H9 (cell line): ENCODE measurements around the gene PHKG2. TPM values are rescaled to one million over a fixed set of nuclear protein-coding genes. Genes with fewer than 3 reads are reported as not detected.

Experiments used
- DNase-seq: peaks from one replicate; pipeline ENCODE4 v3.0.0-alpha.2; 2017
- H2AFZ ChIP-seq: one replicate; pipeline ENCODE4 v1.6.1; 2013; ENCODE audit warnings: mild to moderate bottlenecking, low read length, control low read depth, moderate library complexity
- H2AK5ac ChIP-seq: 2 replicates; pipeline ENCODE4 v1.6.1; 2013; ENCODE audit warnings: low read length, control low read depth, mixed read lengths; ENCODE audit not compliant: insufficient read length
- H2BK120ac ChIP-seq: one replicate; pipeline ENCODE4 v1.6.1; 2013; ENCODE audit warnings: low read depth, mild to moderate bottlenecking, low read length, control low read depth, inconsistent platforms; ENCODE audit not compliant: poor library complexity, severe bottlenecking
- H2BK12ac ChIP-seq: 2 replicates; pipeline ENCODE4 v1.6.1; 2013; ENCODE audit warnings: low read length, control low read depth, mixed read lengths, low read depth; ENCODE audit not compliant: insufficient read length
- H2BK15ac ChIP-seq: 2 replicates; pipeline ENCODE4 v1.6.1; 2013; ENCODE audit warnings: low read depth, low read length, control low read depth
- H2BK20ac ChIP-seq: one replicate; pipeline ENCODE4 v1.6.1; 2013; ENCODE audit warnings: low read depth, mild to moderate bottlenecking, low read length, control low read depth, inconsistent platforms; ENCODE audit not compliant: poor library complexity, severe bottlenecking
- H2BK5ac ChIP-seq: 2 replicates; pipeline ENCODE4 v1.6.1; 2013; ENCODE audit warnings: low read length, control low read depth, mixed read lengths; ENCODE audit not compliant: insufficient read length
- H3K14ac ChIP-seq: 2 replicates; pipeline ENCODE4 v1.6.1; 2013; ENCODE audit warnings: low read length, control low read depth; ENCODE audit not compliant: insufficient read depth
- H3K18ac ChIP-seq: 2 replicates; pipeline ENCODE4 v1.6.1; 2013; ENCODE audit warnings: low read depth, mild to moderate bottlenecking, mixed read lengths, low read length, control low read depth; ENCODE audit not compliant: insufficient read length
- H3K23ac ChIP-seq: 2 replicates; pipeline ENCODE4 v1.6.1; 2013; ENCODE audit warnings: low read length, control low read depth, mixed read lengths, low read depth; ENCODE audit not compliant: insufficient read length
- H3K23me2 ChIP-seq: 2 replicates; pipeline ENCODE4 v1.6.1; 2013; ENCODE audit warnings: low read depth, mild to moderate bottlenecking, mixed read lengths, low read length, control low read depth; ENCODE audit not compliant: insufficient read length, poor library complexity, severe bottlenecking
- H3K27ac ChIP-seq: 2 replicates; pipeline ENCODE4 v1.5.1; 2013; ENCODE audit warnings: low read length, control low read depth, mixed read lengths, low read depth; ENCODE audit not compliant: insufficient read length
- H3K27me3 ChIP-seq: 2 replicates; pipeline ENCODE4 v1.6.1; 2013; ENCODE audit warnings: low read length, control low read depth, inconsistent platforms; ENCODE audit not compliant: insufficient read depth
- H3K4ac ChIP-seq: 2 replicates; pipeline ENCODE4 v1.6.1; 2013; ENCODE audit warnings: low read depth, mild to moderate bottlenecking, control low read depth, inconsistent platforms, low read length, moderate library complexity
- H3K4me1 ChIP-seq: 2 replicates; pipeline ENCODE4 v1.6.1; 2013; ENCODE audit warnings: low read length, control low read depth, inconsistent platforms; ENCODE audit not compliant: insufficient read depth
- H3K4me2 ChIP-seq: 2 replicates; pipeline ENCODE4 v1.6.1; 2013; ENCODE audit warnings: low read length, control low read depth, mixed read lengths; ENCODE audit not compliant: insufficient read length, insufficient read depth
- H3K56ac ChIP-seq: 2 replicates; pipeline ENCODE4 v1.6.1; 2013; ENCODE audit warnings: low read depth, mild to moderate bottlenecking, mixed read lengths, low read length, control low read depth; ENCODE audit not compliant: insufficient read length
- H3K79me1 ChIP-seq: 2 replicates; pipeline ENCODE4 v1.6.1; 2013; ENCODE audit warnings: low read depth, mild to moderate bottlenecking, moderate library complexity, low read length, control low read depth, inconsistent platforms; ENCODE audit not compliant: insufficient read depth, poor library complexity, severe bottlenecking
- H3K79me2 ChIP-seq: 2 replicates; pipeline ENCODE4 v1.6.1; 2013; ENCODE audit warnings: low read length, control low read depth, inconsistent platforms; ENCODE audit not compliant: insufficient read depth
- H3K9ac ChIP-seq: 2 replicates; pipeline ENCODE4 v1.6.1; 2013; ENCODE audit warnings: low read length, control low read depth, mixed read lengths; ENCODE audit not compliant: insufficient read length; ENCODE audit errors: extremely low read depth
- H3K9me3 ChIP-seq: one replicate; pipeline ENCODE4 v1.6.1; 2013; ENCODE audit warnings: low read depth, low read length, inconsistent platforms; ENCODE audit not compliant: control insufficient read depth
- H3T11ph ChIP-seq: one replicate; pipeline ENCODE4 v1.6.1; 2013; ENCODE audit warnings: mild to moderate bottlenecking, low read length, control low read depth, inconsistent platforms
- H4K20me1 ChIP-seq: one replicate; pipeline ENCODE4 v1.6.1; 2013; ENCODE audit not compliant: control insufficient read depth, insufficient read length, insufficient read depth
- H4K5ac ChIP-seq: 2 replicates; pipeline ENCODE4 v1.6.1; 2013; ENCODE audit warnings: low read depth, mild to moderate bottlenecking, mixed read lengths, low read length, control low read depth; ENCODE audit not compliant: insufficient read length
- H4K8ac ChIP-seq: replicated peaks from 2 replicates; pipeline ENCODE4 v1.6.1; 2013; ENCODE audit warnings: low read length, control low read depth, mixed read lengths, low read depth; ENCODE audit not compliant: insufficient read length
- H4K91ac ChIP-seq: 2 replicates; pipeline ENCODE4 v1.6.1; 2013; ENCODE audit warnings: low read depth, mild to moderate bottlenecking, moderate library complexity, mixed read lengths, low read length, control low read depth; ENCODE audit not compliant: insufficient read length
- H3K27ac Mint-ChIP-seq, 3 experiments: 2 replicates in 2 of 3; 3 replicates in 1 of 3; pipeline ENCODE4 v1.8.0; 2020 to 2021; ENCODE audit warnings: mixed read lengths in 3 of 3, mild to moderate bottlenecking in 1 of 3, moderate library complexity in 1 of 3
- H3K27me3 Mint-ChIP-seq: 2 replicates; pipeline ENCODE4 v1.8.0; 2021; ENCODE audit warnings: low read depth, mild to moderate bottlenecking, moderate library complexity, mixed read lengths
- H3K36me3 Mint-ChIP-seq, 3 experiments: 2 replicates in 2 of 3; 3 replicates in 1 of 3; pipeline ENCODE4 v1.8.0; 2020 to 2021; ENCODE audit warnings: low read depth in 3 of 3, mixed read lengths in 3 of 3; ENCODE audit not compliant: insufficient read depth in 1 of 3
- H3K4me1 Mint-ChIP-seq, 2 experiments: 2 replicates each; pipeline ENCODE4 v1.8.0; 2020; ENCODE audit warnings: mixed read lengths in 2 of 2
- H3K4me3 Mint-ChIP-seq, 2 experiments: 2 replicates in 1 of 2; 3 replicates in 1 of 2; pipeline ENCODE4 v1.8.0; 2020 to 2021; ENCODE audit warnings: mild to moderate bottlenecking in 2 of 2, mixed read lengths in 2 of 2, moderate library complexity in 1 of 2
- H3K9me3 Mint-ChIP-seq, 2 experiments: 2 replicates in 1 of 2; 3 replicates in 1 of 2; pipeline ENCODE4 v1.8.0; 2020; ENCODE audit warnings: mild to moderate bottlenecking in 2 of 2, mixed read lengths in 2 of 2, moderate library complexity in 1 of 2
- CTCF ChIP-seq: fragments of 200-600 bp; sonication (generic); conservative IDR thresholded peaks from 3 replicates; pipeline ENCODE4 v1.8.0; 2021; ENCODE audit warnings: antibody characterized with exemption, mild to moderate bottlenecking
- WGBS: extraction: QIAGEN DNeasy Blood & Tissue Kit; methylation state at CpG from one replicate; pipeline ENCODE4 v1.1.7; 2013; ENCODE audit warnings: missing lambda C conversion rate, low lambda C conversion rate, mixed read lengths; ENCODE audit not compliant: insufficient read length; ENCODE audit errors: extremely low coverage; 5-methylcytosine and 5-hydroxymethylcytosine counted together
- total RNA-seq: library from RNA; stranded (reverse); gene quantifications from 2 replicates; pipeline ENCODE4 v1.2.1, GENCODE V29; 2021

PHKG2 gene
- total RNA-seq, 1 experiment from 2014 or later = 46.6 TPM

DNA sequence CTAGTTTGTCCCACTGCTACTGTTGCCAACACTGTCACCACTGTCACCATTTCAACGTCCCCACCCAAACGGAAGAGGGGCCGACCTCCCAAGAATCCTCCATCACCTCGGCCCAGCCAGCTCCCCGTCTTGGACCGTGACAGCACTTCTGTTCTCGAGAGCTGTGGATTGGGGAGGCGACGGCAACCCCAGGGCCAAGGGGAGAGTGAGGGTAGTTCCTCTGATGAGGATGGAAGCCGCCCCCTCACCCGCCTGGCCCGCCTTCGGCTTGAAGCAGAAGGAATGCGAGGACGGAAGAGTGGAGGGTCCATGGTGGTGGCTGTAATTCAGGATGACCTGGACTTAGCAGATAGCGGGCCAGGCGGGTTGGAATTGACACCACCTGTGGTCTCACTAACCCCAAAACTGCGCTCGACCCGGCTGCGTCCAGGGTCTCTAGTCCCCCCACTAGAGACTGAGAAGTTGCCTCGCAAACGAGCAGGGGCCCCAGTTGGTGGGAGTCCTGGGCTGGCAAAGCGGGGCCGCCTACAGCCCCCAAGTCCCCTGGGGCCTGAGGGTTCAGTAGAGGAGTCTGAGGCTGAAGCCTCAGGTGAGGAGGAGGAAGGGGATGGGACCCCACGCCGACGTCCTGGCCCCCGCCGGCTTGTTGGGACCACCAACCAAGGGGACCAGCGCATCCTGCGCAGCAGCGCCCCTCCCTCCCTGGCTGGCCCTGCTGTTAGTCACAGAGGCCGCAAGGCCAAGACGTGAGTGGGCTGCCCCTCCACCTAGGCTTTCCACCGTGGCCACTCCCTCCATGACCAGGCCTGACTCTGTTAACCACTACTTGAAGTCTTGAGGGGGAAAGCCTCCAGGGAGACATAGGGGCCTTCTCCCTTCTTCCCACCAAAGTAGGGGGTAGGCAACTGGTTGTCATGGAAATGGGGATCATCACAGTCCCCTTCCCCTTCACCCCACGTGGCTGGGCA is 9.0 kb upstream of the PHKG2 start:
- peaks cover 10 to 17% of the 10 kb centered on the region in 2 experiments for H3K4me1 Mint-ChIP-seq
- H3K18ac ChIP-seq = no peak overlapping the region
- no peaks in the 10 kb centered on the region for H3K9me3 ChIP-seq
- peaks cover 27 to 75% (median 56%) of the 10 kb centered on the region in 3 experiments for H3K36me3 Mint-ChIP-seq
- H3K4ac ChIP-seq = no peak overlapping the region
- H2BK12ac ChIP-seq = no peak overlapping the region
- H3K27me3 Mint-ChIP-seq = no peaks in the 10 kb centered on the region
- H3K23ac ChIP-seq = no peak overlapping the region
- no peak for TF ChIP-seq CTCF
- no peak overlapping the region for H4K91ac ChIP-seq
- H3K4me1 ChIP-seq = no peaks in the 10 kb centered on the region
- H3K9me3 Mint-ChIP-seq = no peaks in the 10 kb centered on the region
- no peak overlapping the region for H2BK5ac ChIP-seq
- no peaks in the 10 kb centered on the region for H3K27me3 ChIP-seq
- H2BK120ac ChIP-seq = no peak overlapping the region
- WGBS = no CpG with 5 or more reads among the region's 37 CpGs
- no peak overlapping the region for H3K27ac Mint-ChIP-seq
- H3K14ac ChIP-seq = no peak overlapping the region
- no peak overlapping the region for H2AK5ac ChIP-seq
- H3K9ac ChIP-seq = no peak overlapping the region
- no peaks in the 10 kb centered on the region for H3K79me1 ChIP-seq
- no peak overlapping the region for H3K56ac ChIP-seq
- H2BK20ac ChIP-seq = no peak overlapping the region
- no peaks in the 10 kb centered on the region for H3K79me2 ChIP-seq
- no peak overlapping the region for H3K4me3 Mint-ChIP-seq
- no peak overlapping the region for H3K27ac ChIP-seq
- no peak overlapping the region for H2AFZ ChIP-seq
- H3T11ph ChIP-seq = no peak overlapping the region
- no peaks in the 10 kb centered on the region for H3K23me2 ChIP-seq
- H4K5ac ChIP-seq = no peak overlapping the region
- no peak overlapping the region for H2BK15ac ChIP-seq
- no peak for DNase-seq
- no peak overlapping the region for H4K8ac ChIP-seq
- no peak overlapping the region for H3K4me2 ChIP-seq
- no peaks in the 10 kb centered on the region for H4K20me1 ChIP-seq
